Choroid plexus epithelial cell (primary cell): ENCODE data around the gene METTL9.
A peak's percentile ranks its signal among the peaks of the same experiment; 100 is the strongest.

Source experiments
- DNase-seq: peaks from one replicate; pipeline ENCODE4 v3.0.0-alpha.2; 2010; ENCODE audit warnings: low read depth
- H3K4me3 ChIP-seq: 2 replicates; pipeline ENCODE4 v1.5.1; 2011; ENCODE audit warnings: low read depth, mild to moderate bottlenecking, control low read depth, low read length, moderate library complexity
- TF ChIP-seq, protein P1 (sequence below): conservative IDR thresholded peaks from 2 replicates; pipeline ENCODE4 v1.5.1; 2011; ENCODE audit warnings: low read depth, mild to moderate bottlenecking, control low read depth, inconsistent platforms, low read length, moderate library complexity

METTL9 gene

GRCh38 chr16:21639493-21639892 is 40.1 kb downstream of the METTL9 start:
- no peak overlapping the region for H3K4me3 ChIP-seq
- TF ChIP-seq, protein P1, sequence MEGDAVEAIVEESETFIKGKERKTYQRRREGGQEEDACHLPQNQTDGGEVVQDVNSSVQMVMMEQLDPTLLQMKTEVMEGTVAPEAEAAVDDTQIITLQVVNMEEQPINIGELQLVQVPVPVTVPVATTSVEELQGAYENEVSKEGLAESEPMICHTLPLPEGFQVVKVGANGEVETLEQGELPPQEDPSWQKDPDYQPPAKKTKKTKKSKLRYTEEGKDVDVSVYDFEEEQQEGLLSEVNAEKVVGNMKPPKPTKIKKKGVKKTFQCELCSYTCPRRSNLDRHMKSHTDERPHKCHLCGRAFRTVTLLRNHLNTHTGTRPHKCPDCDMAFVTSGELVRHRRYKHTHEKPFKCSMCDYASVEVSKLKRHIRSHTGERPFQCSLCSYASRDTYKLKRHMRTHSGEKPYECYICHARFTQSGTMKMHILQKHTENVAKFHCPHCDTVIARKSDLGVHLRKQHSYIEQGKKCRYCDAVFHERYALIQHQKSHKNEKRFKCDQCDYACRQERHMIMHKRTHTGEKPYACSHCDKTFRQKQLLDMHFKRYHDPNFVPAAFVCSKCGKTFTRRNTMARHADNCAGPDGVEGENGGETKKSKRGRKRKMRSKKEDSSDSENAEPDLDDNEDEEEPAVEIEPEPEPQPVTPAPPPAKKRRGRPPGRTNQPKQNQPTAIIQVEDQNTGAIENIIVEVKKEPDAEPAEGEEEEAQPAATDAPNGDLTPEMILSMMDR: no peak
- DNase-seq: no peak

DNA sequence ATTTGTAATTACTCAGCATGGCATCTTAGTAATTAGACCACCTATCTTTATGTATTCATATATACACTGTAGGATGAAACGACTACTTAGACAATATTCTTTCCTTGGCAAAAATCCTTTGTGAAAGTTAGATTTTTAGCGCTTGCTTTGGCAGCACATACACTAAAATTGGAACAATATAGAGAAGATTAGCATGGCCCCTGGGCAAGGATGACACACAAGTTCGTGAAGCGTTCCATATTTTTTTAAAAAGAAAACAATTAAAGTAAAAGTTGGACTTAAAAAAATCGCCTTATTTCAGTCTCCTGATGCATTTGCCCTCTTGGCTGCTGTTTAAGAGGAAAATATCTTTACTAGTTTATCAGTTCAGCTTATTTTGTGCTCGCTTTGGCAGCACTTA is 42.5 kb downstream of the METTL9 start:
- DNase-seq: no peak
- TF ChIP-seq, protein P1: no peak
- no peak overlapping the region for H3K4me3 ChIP-seq

DNA sequence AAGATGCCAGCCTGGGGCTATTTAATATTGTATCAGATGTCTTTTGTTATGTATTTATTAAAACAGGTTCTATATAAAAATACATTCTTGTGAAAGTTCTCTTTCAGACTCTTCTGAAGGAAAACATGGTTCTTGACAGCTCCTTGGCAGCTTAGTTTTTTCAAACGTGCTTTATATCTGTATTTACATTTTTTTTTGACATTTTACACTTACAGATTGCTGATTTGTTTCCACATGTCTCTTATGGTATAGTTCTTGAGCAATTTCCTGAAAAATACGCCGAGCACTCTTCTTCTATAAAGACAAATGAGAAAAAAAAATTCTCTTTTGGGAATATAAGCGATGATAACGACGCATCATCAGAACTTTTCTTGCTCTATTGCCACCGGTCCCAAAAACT is 43.5 kb downstream of the METTL9 start:
- no peak overlapping the region for H3K4me3 ChIP-seq
- TF ChIP-seq, protein P1: no peak
- DNase-seq: no peak

- TF ChIP-seq, protein P1: no peak
- no peak overlapping the region for H3K4me3 ChIP-seq
- no peak for DNase-seq
These were observed 44.4 kb downstream of the METTL9 start for GRCh38 chr16:21643785-21644184.

DNA sequence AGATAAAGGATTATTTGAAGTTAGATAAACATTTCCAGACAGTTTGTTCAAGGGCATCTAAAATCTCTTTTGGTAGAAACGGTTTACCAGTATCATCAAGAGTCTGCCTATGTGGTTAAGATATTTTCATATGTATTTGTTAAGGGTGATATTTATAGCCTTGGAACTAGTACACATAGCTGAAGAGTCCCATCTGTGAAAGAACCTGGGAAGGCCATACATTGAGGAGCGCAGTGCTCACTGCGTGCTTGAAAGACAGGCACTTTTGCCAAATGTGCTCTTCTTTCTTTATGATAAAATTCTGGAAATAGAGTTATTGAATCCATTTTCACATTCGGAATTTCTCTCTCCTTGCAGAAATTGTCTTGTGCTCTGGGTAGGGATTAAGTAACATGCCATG is 45.3 kb downstream of the METTL9 start:
- no peak for DNase-seq
- TF ChIP-seq, protein P1: no peak
- no peak overlapping the region for H3K4me3 ChIP-seq

DNA sequence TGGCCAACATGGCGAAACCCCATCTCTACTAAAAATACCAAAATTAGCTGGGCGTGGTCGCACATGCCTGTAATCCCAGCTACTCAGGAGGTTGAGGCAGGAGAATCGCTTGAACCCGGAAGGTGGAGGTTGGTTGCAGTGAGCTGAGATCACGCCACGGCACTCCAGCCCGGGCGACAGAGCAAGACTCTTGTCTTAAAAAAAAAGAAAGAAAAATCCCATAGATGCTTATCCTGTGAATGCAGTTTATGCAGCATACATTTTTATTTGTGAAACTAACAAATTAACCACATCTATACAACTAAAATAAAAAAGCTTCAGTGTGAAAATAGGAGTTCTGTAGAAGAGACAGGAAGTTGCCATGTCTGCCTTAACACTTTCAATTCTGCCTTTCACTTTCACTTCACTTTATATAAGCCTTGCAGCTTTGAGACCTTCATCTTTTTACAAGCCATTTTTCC is 45.9 kb downstream of the METTL9 start:
- no peak overlapping the region for H3K4me3 ChIP-seq
- peak; percentile 67 for DNase-seq
- TF ChIP-seq, protein P1: no peak

- DNase-seq: peak; percentile 43
- TF ChIP-seq, protein P1: no peak
- H3K4me3 ChIP-seq: no peak overlapping the region
These were observed 46.7 kb downstream of the METTL9 start for GRCh38 chr16:21646091-21646490.
